Amygdala (tissue), 56 donors: ENCODE measurements around the gene NUDT3.
"Not testable (repeated sequence)": the region's sequence is repeated elsewhere in the genome, so short reads cannot be mapped to it uniquely, and the experiment has no call there.

Experiments used
- DNase-seq, 56 donors: peaks; one replicate each; lab custom pipeline; 2025; lab: John Stamatoyannopoulos, UW

NUDT3 gene

GRCh38 chr6:34373511-34373910 lies 19.0 kb downstream of the NUDT3 start:
- DNase-seq = peak in 1 of 56 donors; percentile 30

GRCh38 chr6:34371865-34372264 lies 20.6 kb downstream of the NUDT3 start:
- not testable (repeated sequence) for DNase-seq

GRCh38 chr6:34370361-34370760 lies 22.1 kb downstream of the NUDT3 start:
- peak in 8 of 56 donors; percentile 18 to 47 (median 26) for DNase-seq

GRCh38 chr6:34369385-34369784 lies 23.1 kb downstream of the NUDT3 start:
- DNase-seq = no peak

- DNase-seq = no peak
Observed at GRCh38 chr6:34366639-34366921, 25.9 kb downstream of the NUDT3 start.

GRCh38 chr6:34365781-34366638 lies 26.5 kb downstream of the NUDT3 start:
- not testable (repeated sequence) for DNase-seq

GRCh38 chr6:34363681-34364075 lies 28.8 kb downstream of the NUDT3 start:
- DNase-seq = not testable (repeated sequence)

GRCh38 chr6:34362909-34363680 lies 29.4 kb downstream of the NUDT3 start:
- no peak for DNase-seq

- no peak for DNase-seq
Observed at GRCh38 chr6:34362176-34362575, 30.3 kb downstream of the NUDT3 start.

GRCh38 chr6:34360556-34360955 lies 31.9 kb downstream of the NUDT3 start:
- no peak for DNase-seq

- no peak for DNase-seq
Observed at GRCh38 chr6:34359418-34360158, 32.9 kb downstream of the NUDT3 start.

- DNase-seq = no peak
Observed at GRCh38 chr6:34358389-34358905, 34.0 kb downstream of the NUDT3 start.

GRCh38 chr6:34357937-34358336 lies 34.5 kb downstream of the NUDT3 start:
- DNase-seq = no peak

GRCh38 chr6:34355889-34356288 lies 36.6 kb downstream of the NUDT3 start:
- no peak for DNase-seq

- DNase-seq = not testable (repeated sequence)
Observed at GRCh38 chr6:34354230-34354629, 38.2 kb downstream of the NUDT3 start.

GRCh38 chr6:34353530-34353929 lies 38.9 kb downstream of the NUDT3 start:
- not testable (repeated sequence) for DNase-seq

GRCh38 chr6:34352305-34352937 lies 40.0 kb downstream of the NUDT3 start:
- no peak for DNase-seq

GRCh38 chr6:34350934-34351217 lies 41.6 kb downstream of the NUDT3 start:
- no peak for DNase-seq

GRCh38 chr6:34350137-34350933 lies 42.1 kb downstream of the NUDT3 start:
- no peak for DNase-seq

- peak in 1 of 56 donors; percentile 11 for DNase-seq
Observed at GRCh38 chr6:34349211-34349610, 43.3 kb downstream of the NUDT3 start.
